ENCODE results near the gene TBCD.

The TBCD gene

GRCh38 chr17:82835122-82835521, 83.3 kb downstream of the TBCD start:
- no peak for DNase-seq (ENCODE audit: extremely low spot score)
- no peak for TF ChIP-seq SP1 (IDR thresholded peaks at IDR 0.05)
- ChIA-PET POLR2A (no interaction called here), CTCF (no interaction called here)

- DNase-seq (ENCODE audit: extremely low spot score), result no peak
- ChIA-PET CTCF (interaction anchor here (0.8 to 1.5 kb wide), 2 partner anchors 58 to 81 kb away, joined by 3 to 4 read pairs; no protein-coding TSS in a partner anchor), POLR2A (no interaction called here)
- TF ChIP-seq FOXK2 (IDR thresholded peaks at IDR 0.05) (no peak), PKNOX1 (IDR thresholded peaks at IDR 0.05) (no peak), FOXM1 (IDR thresholded peaks at IDR 0.05; ENCODE audit: borderline replicate concordance) (no peak)
Measured at GRCh38 chr17:82835766-82836512, 84.1 kb downstream of the TBCD start.

GRCh38 chr17:82836823-82837357, 85.0 kb downstream of the TBCD start:
- TF ChIP-seq ZNF384 (IDR thresholded peaks at IDR 0.05) (no peak), LEF1 (IDR thresholded peaks at IDR 0.05; ENCODE audit: borderline replicate concordance) (no peak), HDGF (IDR thresholded peaks at IDR 0.05; ENCODE audit: borderline replicate concordance) (no peak), ELF4 (IDR thresholded peaks at IDR 0.05) (no peak), BHLHE40 (IDR thresholded peaks at IDR 0.05; ENCODE audit: borderline replicate concordance) (no peak), SUZ12 (IDR thresholded peaks at IDR 0.05) (no peak), FOXM1 (IDR thresholded peaks at IDR 0.05; ENCODE audit: borderline replicate concordance) (no peak), ARNT (IDR thresholded peaks at IDR 0.05) (no peak)
- POLR2A ChIA-PET, result no interaction called here
- DNase-seq (ENCODE audit: extremely low spot score), result peak; percentile 47
- CTCF ChIA-PET, result interaction anchor here (0.7 to 1.5 kb wide), 3 partner anchors 29 to 80 kb away, joined by 3 to 4 read pairs (median 3); no protein-coding TSS in a partner anchor

- POLR2A ChIA-PET, result no interaction called here
- DNase-seq (ENCODE audit: extremely low spot score), result no peak
Measured at GRCh38 chr17:82837586-82838320, 85.9 kb downstream of the TBCD start.

GRCh38 chr17:82838386-82839063, 86.7 kb downstream of the TBCD start:
- TF ChIP-seq PKNOX1 (IDR thresholded peaks at IDR 0.05) (peak; percentile 75), FOXM1 (IDR thresholded peaks at IDR 0.05; ENCODE audit: borderline replicate concordance) (no peak)
- peak; percentile 22 for DNase-seq (ENCODE audit: extremely low spot score)
- POLR2A ChIA-PET, result no interaction called here
- CTCF ChIA-PET, result interaction anchor here (0.8 kb wide), 1 partner anchor 25 kb away, joined by 3 read pairs; no protein-coding TSS in a partner anchor

More at GRCh38 chr17:82837586-82838320, 85.9 kb downstream of the TBCD start:
- TF ChIP-seq SP1 (IDR thresholded peaks at IDR 0.05) (no peak), NFRKB (IDR thresholded peaks at IDR 0.05) (no peak), FOXK2 (IDR thresholded peaks at IDR 0.05) (no peak), FOXA1 (IDR thresholded peaks at IDR 0.05) (no peak), SUZ12 (IDR thresholded peaks at IDR 0.05) (no peak), CTBP1 (IDR thresholded peaks at IDR 0.05; ENCODE audit: borderline replicate concordance) (no peak), ARNT (IDR thresholded peaks at IDR 0.05) (no peak), ELF4 (IDR thresholded peaks at IDR 0.05) (no peak), ZNF384 (IDR thresholded peaks at IDR 0.05) (no peak)
- CTCF ChIA-PET, result interaction anchor here (0.7 to 1.5 kb wide), 2 partner anchors 60 to 541 kb away, joined by 3 to 4 read pairs; no protein-coding TSS in a partner anchor

GRCh38 chr17:82839617-82840292, 87.9 kb downstream of the TBCD start, which contains the start of gene ZNF750:
Gene ZNF750, minus strand, starts transcription at chr17:82840022. Its CDS starts 7,568 bp downstream, at chr17:82832454.
- TF ChIP-seq TARDBP (IDR thresholded peaks at IDR 0.05) (no peak), HDGF (IDR thresholded peaks at IDR 0.05; ENCODE audit: borderline replicate concordance) (no peak), BHLHE40 (IDR thresholded peaks at IDR 0.05; ENCODE audit: borderline replicate concordance) (no peak), LEF1 (IDR thresholded peaks at IDR 0.05; ENCODE audit: borderline replicate concordance) (no peak), SP1 (IDR thresholded peaks at IDR 0.05) (no peak), ELF4 (IDR thresholded peaks at IDR 0.05) (no peak), NFRKB (IDR thresholded peaks at IDR 0.05) (no peak), FOXK2 (IDR thresholded peaks at IDR 0.05) (no peak)
- CTCF ChIA-PET, result interaction anchor here (0.7 kb wide), 1 partner anchor 64 kb away, joined by 3 read pairs; no protein-coding TSS in a partner anchor
- DNase-seq (ENCODE audit: extremely low spot score), result no peak
- POLR2A ChIA-PET, result no interaction called here

- ChIA-PET CTCF (no interaction called here), POLR2A (no interaction called here)
- DNase-seq (ENCODE audit: extremely low spot score), result no peak
- TF ChIP-seq L3MBTL2 (conservative IDR thresholded peaks at IDR 0.05) (no peak), FOXM1 (IDR thresholded peaks at IDR 0.05; ENCODE audit: borderline replicate concordance) (no peak), SUZ12 (IDR thresholded peaks at IDR 0.05) (no peak)
Measured at GRCh38 chr17:82840431-82840831, 88.6 kb downstream of the TBCD start.

Measured in HEK293T (cell line).